SK-N-MC (cell line): ENCODE results near the gene CELA1.
A peak's percentile ranks its signal among the peaks of the same experiment; 100 is the strongest.

ENCODE experiments used
- DNase-seq: peaks from one replicate; pipeline ENCODE4 v3.0.0-alpha.2; 2011; ENCODE audit warnings: low read depth, low spot score
- H3K27ac ChIP-seq: fragments of 200-600 bp; sonication (generic); 2 replicates; pipeline ENCODE4 v1.5.1; 2016; ENCODE audit warnings: mixed run types
- H3K36me3 ChIP-seq: fragments of 200-600 bp; sonication (generic); 2 replicates; pipeline ENCODE4 v1.6.1; 2017; ENCODE audit warnings: antibody characterized with exemption, low read length, mixed read lengths; ENCODE audit not compliant: insufficient read depth
- H3K4me3 ChIP-seq: fragments of 200-600 bp; sonication (generic); 2 replicates; pipeline ENCODE4 v1.5.1; 2016
- H3K9ac ChIP-seq: fragments of 200-600 bp; sonication (generic); 2 replicates; pipeline ENCODE4 v1.8.0; 2017; ENCODE audit warnings: mixed run types, mixed read lengths; ENCODE audit not compliant: insufficient read length
- H3K9me3 ChIP-seq: fragments of 200-600 bp; sonication (generic); 2 replicates; pipeline ENCODE4 v1.6.1; 2017; ENCODE audit warnings: low read depth, mild to moderate bottlenecking, antibody characterized with exemption, low read length, moderate library complexity, mixed read lengths
- EZH2 ChIP-seq: fragments of 200-600 bp; sonication (generic); IDR thresholded peaks from one replicate; pipeline ENCODE4 v1.6.1; 2017; ENCODE audit warnings: antibody characterized with exemption
- FOXP2 ChIP-seq: optimal IDR thresholded peaks from 2 replicates; pipeline ENCODE3; 2011; ENCODE audit warnings: mild to moderate bottlenecking, moderate library complexity; ENCODE audit not compliant: insufficient read depth; ENCODE audit errors: extremely low read length, control extremely low read depth
- POLR2AphosphoS5 ChIP-seq: IDR thresholded peaks from 2 replicates; pipeline ENCODE4 v1.6.1; 2012; ENCODE audit warnings: mild to moderate bottlenecking, low read depth, low read length, borderline replicate concordance

Gene CELA1

GRCh38 chr12:51346581-51346980 is at the start of gene CELA1:
Gene CELA1 (minus strand): TSS chr12:51346679. CDS start chr12:51346638, 41 bp downstream.
- Histone ChIP-seq H3K27ac (no peak within 1 kb of the TSS), H3K9me3 (no peaks in the 10 kb centered on the region), H3K9ac (no peak within 1 kb of the TSS), H3K4me3 (no peak within 1 kb of the TSS), H3K36me3 (no peaks in the 10 kb centered on the region)
- DNase-seq: no peak
- no peak for TF ChIP-seq EZH2
- TF ChIP-seq POLR2AphosphoS5: no peak
- TF ChIP-seq FOXP2: no peak

GRCh38 chr12:51395283-51396230 is 49.1 kb upstream of the CELA1 start:
- H3K9me3 ChIP-seq: no peaks in the 10 kb centered on the region
- H3K27ac ChIP-seq: no peak overlapping the region
- H3K36me3 ChIP-seq: no peaks in the 10 kb centered on the region
- TF ChIP-seq EZH2 (no peak), FOXP2 (no peak), POLR2AphosphoS5 (no peak)
- no peak overlapping the region for H3K4me3 ChIP-seq
- DNase-seq: no peak
- no peak overlapping the region for H3K9ac ChIP-seq

DNA sequence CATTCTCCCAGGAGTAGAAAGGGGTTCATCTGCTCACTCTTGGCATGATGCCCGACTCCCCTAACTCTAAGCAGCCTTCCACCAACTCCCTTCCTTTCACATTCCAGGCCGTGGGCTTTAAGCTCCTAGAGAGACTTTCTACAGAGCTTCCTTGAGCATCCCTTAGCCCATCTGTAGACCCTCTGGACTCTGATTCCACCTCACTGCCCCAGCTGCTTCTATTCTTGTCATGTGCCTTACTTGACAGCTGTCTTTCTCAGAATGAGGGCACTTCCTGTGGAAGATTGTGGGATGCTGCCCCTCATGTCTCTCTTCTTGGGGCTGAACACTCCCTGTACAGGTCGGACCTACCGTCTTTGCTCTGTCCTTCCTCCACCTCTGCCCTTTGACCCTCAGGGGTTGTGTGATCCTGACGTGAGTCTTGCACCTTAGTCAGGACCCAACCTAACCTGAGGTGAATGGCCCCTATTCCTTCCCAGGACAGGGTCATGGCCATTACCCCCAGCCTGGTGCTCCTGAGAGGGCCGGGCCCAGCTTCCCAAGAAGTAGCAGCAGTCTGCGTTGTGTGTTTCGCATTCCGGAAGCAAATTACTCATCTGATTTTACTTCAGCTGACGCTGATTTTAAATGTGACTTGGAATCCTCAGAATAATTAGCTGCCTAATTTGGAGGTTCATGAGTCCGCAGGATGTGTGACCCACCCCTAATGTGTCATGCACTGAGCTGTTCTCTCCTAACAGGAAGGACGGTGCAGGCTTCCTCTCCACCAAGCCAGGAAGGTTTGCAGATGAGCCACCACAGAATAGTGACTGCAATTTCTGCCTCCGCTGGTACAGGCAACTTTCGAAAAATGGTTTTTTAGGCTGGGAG is 47.4 kb upstream of the CELA1 start:
- Histone ChIP-seq H3K36me3 (no peaks in the 10 kb centered on the region), H3K9me3 (no peaks in the 10 kb centered on the region), H3K4me3 (no peak overlapping the region), H3K9ac (no peak overlapping the region), H3K27ac (no peak overlapping the region)
- TF ChIP-seq FOXP2: no peak
- TF ChIP-seq EZH2: no peak
- no peak for TF ChIP-seq POLR2AphosphoS5
- DNase-seq: no peak

- Histone ChIP-seq H3K4me3 (no peak overlapping the region), H3K9ac (no peak overlapping the region)
- no peak for DNase-seq
Measured at GRCh38 chr12:51392556-51393237, 46.2 kb upstream of the CELA1 start.

GRCh38 chr12:51391283-51392123 is 45.0 kb upstream of the CELA1 start, which contains the start of gene GALNT6:
Gene GALNT6 (minus strand): TSS chr12:51391406. CDS start chr12:51379781, 11,625 bp downstream.
- no peak within 1 kb of the TSS for H3K27ac ChIP-seq

More at GRCh38 chr12:51392556-51393237, 46.2 kb upstream of the CELA1 start:
- Histone ChIP-seq H3K9me3 (no peaks in the 10 kb centered on the region), H3K27ac (no peak overlapping the region), H3K36me3 (no peaks in the 10 kb centered on the region)
- TF ChIP-seq EZH2 (no peak), FOXP2 (no peak), POLR2AphosphoS5 (no peak)

GRCh38 chr12:51390891-51391282 is 44.4 kb upstream of the CELA1 start:
- no peak for DNase-seq
- Histone ChIP-seq H3K9ac (peak overlapping the region; percentile 44), H3K4me3 (peak overlapping the region; percentile 86), H3K9me3 (no peaks in the 10 kb centered on the region), H3K27ac (no peak overlapping the region), H3K36me3 (no peaks in the 10 kb centered on the region)
- TF ChIP-seq POLR2AphosphoS5 (no peak), FOXP2 (no peak), EZH2 (no peak)

More at GRCh38 chr12:51391283-51392123, 45.0 kb upstream of the CELA1 start, which contains the start of gene GALNT6:
- DNase-seq: no peak
- H3K9ac ChIP-seq: peak within 1 kb of the TSS; percentile 44
- TF ChIP-seq FOXP2 (no peak), EZH2 (no peak), POLR2AphosphoS5 (no peak)
- no peaks in the 10 kb centered on the region for H3K36me3 ChIP-seq
- H3K9me3 ChIP-seq: no peaks in the 10 kb centered on the region
- peak within 1 kb of the TSS; percentile 86 for H3K4me3 ChIP-seq

DNA sequence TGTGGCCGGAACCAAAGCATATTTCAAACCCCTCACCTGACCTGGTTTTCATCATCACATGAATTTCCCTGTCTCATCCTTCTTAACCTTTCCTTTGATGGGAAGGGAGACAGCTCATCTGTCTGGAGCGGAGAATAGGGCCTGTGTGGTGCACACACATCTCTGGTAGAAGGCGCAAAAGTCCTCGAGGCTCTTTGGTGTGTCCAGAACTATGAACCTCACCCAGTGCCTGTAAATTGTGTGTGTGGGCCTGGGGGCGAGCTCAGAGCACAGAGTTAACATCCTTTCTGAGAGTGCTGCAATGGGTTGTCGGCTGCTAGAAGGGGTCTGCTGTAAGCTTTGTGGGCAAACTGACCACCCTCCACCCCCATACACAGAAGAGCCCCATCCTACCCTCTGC is 44.0 kb upstream of the CELA1 start:
- DNase-seq: no peak
- no peaks in the 10 kb centered on the region for H3K9me3 ChIP-seq
- no peak overlapping the region for H3K27ac ChIP-seq
- no peaks in the 10 kb centered on the region for H3K36me3 ChIP-seq
- H3K4me3 ChIP-seq: peak overlapping the region; percentile 86
- TF ChIP-seq EZH2 (no peak), POLR2AphosphoS5 (no peak), FOXP2 (no peak)
- H3K9ac ChIP-seq: peak overlapping the region; percentile 44
